CD4-positive, alpha-beta T cell treated with Interleukin-15 for 4 hours (primary cell): Measurements from ENCODE around the gene LMF1.

Experiments
- DNase-seq: peaks from one replicate; pipeline ENCODE4 v3.0.0-alpha.2; 2020; ENCODE audit warnings: low spot score

The LMF1 gene

DNA sequence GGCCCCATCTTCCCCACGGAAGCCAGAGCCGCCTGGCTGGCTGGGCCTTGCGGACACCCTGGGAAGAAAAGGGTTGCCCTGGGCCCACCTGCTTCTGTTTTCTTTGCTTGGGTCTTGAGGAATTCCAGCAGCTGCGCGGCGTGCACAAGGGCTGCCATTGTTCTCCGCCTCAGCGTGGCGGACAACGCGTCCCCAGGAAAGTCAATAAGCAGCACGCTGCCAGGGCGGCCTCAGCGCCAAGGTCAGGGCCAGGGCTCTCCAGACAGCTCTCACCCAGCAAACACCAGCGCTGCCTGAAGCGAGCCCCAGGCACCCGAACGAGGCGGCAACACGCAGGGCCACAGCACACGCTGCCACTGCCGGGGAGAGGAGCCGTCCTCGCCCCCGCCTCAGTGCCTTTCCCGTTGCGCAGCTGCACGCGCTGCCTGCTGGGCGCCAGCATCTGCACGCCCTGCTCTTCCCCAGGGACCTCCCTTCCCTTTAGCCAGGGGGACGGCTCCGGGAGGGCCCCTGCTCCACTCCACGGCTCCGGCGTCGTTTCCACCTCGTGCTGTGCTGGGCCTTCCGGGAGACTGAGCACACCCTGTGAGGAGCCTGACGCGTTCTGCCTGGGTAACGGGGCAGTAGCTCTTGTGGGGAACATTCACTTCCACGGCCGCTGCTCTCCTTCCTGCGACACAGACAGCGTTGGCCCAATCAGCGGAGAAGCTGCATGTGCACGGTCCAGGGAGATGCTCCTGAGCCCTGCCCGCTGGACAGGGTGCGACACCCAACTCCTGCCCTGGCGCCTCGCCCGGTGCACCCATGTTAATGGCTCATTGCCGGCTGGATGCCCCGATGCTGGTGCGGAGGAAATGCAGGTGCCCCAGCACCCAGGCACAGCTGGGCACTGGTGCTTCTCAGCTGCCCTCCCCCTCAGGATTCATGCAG, 57.8 kb downstream of the LMF1 start:
- no peak for DNase-seq

DNA sequence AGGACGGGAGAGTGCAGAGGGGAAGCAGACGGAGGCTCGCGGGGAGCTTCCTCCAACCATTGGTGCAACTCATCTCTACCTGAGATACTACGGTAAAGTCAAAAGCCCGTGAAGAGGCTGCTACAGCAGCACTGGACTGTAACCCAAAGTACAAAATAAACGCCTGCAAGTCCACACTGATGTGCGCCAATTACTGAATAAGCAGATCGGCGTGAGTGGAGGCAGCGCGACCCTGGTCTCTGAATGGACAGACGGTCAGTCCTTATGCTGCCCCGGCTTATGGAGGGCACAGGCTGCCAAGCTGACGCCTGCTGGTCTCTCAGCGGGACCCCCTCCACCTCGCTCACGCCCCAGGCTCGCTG, 58.5 kb downstream of the LMF1 start:
- DNase-seq: no peak

DNA sequence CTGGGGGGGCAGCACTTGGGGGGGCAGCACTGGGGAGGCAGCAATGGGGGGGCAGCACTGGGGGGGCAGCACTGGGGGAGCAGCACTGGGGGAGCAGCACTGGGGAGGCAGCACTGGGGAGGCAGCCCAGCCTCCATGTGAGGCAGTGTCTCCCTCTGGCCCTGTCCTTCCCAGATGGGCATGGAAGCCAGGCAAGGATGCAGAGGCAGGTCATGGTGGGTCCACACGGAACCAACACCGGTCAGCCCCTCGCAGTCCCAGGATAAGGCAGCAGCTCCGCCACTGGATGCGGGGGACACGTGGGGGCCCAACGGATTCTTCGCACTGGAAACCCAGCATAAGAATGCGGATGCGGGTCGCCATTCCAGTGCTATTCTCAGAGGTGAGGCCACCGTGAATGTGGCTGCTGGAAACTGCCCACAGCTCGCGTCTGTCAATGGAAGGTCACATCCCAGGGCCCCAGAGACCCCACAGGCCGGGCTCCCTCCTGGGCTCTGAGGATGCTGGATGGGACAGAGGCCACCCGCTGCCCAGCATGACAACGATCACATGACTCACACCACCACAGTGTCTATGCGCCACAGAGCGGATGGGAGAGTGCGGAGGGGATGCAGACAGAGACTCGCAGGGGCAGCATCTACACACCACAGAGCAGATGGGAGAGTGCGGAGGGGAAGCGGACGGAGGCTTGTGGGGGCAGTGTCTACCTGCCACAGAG, 59.0 kb downstream of the LMF1 start:
- no peak for DNase-seq

DNA sequence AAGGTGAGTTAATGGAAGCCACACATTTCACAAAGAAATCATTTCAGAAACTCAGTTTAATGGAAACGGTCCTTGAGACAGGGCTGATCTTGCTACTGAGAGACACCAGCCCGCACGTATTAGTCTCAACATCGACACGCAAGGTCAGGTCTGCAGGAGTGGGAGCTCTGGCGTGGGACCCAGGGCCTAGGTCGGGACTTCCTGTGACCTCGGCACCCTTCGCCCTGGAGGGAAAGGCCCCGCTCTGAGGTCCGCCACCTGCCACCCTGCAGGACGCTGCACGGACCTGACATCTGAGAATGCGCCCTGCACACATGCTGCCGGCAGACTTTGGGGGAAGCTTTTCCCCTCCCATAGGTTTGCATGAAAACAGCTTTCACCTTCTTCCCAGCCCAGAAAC, 59.7 kb downstream of the LMF1 start:
- no peak for DNase-seq

DNA sequence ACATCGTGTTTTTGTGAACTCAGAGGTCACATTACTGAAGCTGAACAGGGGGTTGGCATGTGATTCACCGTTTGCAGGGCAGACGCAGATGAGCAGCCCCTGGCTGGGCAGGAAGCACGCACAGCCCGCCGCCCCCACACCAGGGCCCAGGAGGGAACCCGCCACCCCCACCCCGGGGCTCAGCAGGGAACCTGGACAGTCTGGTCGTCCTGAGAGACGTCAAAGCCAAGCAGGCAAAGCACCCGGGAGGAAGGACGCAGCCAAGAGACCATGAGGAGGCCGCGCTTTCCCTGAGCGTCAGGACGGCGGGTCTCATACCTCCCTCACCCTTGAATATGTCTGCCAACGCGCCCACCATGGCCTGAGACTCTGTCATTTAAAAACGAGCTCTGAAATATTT, 60.6 kb downstream of the LMF1 start:
- no peak for DNase-seq

DNA sequence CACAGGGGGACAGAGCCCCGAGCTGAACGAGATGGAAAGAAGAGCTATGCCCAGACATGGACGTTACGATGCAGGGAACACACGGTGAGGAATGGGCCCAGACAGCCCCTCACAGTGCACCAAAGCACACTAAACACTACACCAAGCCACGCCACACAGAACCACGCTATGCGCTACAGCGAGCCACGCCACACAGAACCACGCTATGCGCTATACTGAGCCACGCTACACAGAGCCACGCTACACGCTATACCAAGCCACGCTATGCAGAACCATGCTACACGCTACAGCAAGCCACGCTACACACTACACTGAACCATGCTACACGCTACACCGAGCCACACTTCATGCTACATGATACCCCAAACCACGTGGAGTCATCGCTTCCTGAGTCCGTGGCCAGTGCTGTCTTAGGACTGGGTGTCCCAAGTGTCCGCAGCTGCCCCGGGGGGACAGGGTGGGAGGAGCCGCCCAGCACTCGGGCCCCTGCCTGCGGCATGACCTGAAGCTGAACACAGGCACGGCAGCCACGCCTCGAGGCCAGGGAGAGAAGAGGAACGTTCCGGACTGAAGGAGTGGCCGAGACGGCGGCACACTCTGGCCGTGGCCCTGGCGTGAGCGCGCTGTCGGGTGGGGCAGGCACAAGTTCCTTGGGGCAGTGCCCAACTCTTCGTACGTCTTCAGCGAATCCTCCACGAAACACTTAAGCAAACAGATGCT, 61.3 kb downstream of the LMF1 start:
- DNase-seq: no peak

DNA sequence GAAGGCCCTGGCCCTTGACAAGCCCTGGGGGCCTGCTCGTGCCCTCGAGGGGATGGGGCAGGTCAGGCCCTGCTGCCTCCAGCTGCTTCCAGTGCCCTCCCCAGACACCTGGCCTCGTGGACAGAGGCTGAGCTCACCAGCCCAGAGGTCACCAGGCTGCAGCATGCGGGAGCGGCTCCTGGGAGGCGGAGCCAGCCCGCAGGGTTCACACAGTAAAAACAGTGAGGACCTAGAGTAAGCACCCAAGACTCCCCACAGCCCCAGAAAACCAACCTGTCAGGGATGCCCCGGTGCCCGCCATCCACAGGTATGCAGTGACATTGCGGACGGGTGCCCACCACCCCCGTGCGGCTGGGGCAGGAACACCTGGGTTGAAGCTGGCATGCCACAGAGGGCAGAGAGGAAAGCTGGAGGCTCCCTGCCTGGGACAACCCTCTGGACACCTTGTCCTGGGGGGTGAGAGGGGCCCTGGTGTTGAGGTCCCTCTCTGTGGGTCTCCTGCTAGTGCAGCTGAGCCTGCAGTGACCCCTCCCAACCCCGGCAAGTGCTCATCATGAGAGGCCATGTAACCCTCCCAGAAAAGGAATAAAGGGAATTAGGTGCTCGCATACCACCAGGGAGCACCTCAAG, 62.1 kb downstream of the LMF1 start:
- no peak for DNase-seq

DNA sequence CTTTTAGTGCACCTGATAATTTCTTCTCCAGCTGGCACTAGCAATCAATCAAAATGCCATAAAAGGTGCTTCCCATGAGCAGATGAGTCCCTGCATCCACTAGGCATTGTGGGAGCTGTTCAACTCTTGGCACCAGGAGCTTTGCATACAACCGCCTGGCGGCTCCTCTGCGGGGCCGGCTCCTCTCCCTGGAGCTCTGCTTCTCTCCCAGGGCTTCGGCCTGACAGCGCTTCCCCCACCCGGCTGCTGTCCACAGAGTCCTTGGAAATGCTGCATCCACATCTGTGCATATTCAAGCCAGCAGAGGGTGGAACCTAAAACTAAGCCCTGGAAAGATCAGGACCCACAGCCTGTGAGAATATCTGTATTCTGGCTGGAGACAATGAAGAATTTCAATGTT, 62.9 kb downstream of the LMF1 start:
- no peak for DNase-seq

DNA sequence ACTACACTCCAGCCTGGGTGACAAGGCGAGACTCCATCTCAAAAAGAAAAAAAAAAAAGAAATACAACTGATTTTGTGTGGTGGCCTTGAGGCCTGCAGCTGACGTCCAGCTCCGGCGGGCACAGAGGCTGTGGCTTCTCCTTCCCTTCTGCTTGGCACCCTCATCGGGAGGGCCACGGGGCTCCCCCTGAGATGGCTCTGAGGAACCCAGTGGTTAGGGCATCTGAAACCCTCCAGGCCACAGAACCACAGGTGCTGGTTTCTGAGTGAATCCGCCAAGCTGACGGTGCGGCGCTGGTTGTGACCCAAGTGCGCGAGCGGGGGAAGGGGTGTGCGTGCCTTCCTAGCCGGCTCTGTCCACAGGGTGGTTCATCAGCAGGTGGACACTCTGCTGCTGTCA, 63.4 kb downstream of the LMF1 start:
- DNase-seq: no peak

DNA sequence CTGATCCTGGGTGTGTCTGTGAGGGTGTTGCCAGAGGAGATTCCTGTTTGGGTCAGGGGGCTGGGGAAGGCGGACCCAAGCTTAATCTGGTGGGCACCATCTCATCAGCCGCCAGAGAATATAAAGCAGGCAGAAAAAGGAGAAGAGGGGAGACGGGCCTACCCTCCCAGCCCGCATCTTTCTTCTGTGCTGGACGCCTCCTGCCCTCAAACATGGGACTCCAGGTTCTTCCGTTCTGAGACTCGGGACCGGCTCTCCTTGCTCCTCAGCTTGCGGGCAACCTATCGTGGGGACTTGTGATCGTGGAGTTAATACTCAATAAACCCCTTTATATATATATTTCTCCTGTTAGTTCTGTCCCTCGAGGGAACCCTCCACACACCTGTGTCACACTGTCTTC, 64.5 kb downstream of the LMF1 start:
- DNase-seq: no peak

DNA sequence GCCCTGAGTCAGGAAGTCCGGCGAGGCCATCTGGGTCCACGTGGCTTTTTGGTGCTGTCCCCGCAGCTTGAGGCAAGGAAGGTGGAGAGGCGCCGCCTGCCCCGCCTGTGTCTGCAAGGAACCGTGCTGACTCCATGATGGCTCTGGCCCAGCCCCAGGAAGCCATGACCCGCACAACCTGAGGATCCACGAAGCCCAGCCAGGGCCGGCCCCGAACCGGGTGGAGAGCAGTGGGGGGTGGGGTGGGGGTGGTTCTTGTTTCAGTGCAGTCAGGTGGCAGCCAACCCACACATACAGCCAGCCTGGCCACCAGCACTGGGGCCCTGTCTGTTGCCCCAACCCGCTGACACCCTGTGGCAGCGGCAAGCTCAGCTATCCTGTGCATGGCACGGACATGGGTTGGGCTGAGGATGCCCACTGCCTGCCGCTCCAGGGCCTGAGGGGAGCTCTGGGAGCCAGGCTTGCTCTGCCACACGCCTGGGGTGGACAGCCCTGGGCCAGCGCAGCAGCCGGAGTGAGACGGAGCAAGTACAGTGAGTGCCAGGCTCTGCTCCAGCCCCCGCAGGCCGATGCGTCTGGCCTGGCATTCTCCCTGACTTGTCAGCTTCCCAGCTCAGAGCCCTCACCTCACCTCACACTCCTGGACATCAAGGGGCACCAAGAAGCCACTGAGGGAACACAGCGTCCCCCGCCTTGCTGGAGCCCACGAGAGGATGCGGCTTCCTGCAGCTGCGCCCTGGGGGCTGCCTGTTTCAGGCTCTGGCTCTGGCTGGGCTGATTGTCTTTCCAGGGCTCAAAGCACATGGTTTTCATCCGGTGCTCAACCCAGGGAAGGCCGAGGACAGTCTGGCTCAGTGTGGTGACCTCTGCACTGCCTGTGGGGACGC, 68.8 kb downstream of the LMF1 start:
- no peak for DNase-seq

DNA sequence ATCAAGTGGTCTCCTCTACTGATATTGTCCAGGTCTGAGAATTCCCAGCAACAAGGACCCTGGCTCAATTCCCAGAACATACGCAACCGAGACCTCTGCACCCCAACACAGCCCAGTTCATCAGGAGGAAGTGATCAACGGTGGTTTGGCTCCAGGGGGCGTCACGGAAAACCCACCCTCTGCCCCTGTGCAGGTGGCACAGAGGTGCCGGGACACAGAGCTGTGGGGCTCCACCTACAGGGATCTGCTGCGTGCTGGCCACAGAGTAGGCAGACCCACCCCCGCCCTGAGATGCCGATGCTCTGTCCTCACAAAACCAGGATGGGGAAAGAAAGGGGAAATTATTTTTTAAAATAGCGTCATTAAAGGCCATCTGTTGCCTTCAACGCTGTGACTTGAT, 69.6 kb downstream of the LMF1 start:
- DNase-seq: no peak

DNA sequence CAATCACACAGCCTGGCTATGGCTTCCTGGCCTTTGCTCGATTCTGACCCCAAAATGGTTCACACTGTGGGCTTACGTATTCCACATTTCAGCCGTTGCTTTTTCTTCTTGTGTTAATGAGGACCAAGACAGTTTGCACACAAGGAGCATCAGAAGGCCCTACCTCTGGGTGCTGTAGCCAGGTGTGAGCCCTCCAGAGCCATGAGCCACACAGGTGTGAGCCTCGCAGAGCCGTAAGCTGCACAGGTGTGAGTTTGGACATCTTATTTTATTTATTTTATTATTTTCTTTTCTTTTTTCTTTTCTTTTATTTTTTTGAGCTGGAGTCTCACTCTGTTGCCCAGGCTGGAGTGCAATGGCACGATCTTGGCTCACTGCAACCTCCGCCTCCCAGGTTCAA, 70.6 kb downstream of the LMF1 start:
- DNase-seq: no peak

DNA sequence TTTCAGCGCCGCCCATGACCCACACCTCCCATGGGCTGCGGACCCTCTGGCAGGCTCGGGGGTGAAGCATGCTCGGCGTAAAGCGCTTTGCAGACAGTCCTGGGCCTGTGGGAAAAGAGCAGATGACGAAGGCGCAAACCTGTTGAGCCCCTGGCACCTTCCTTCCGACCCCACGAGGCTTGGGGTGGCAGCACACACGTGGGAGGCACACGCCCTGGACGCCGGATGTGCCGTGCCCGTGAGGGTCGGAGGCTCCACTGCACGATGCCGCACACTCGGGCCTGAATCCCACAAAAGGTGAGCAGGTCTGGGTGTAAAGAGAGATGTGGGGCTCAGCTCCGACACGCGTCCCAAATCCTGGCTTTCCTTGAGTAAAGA, 71.1 kb downstream of the LMF1 start:
- DNase-seq: no peak

DNA sequence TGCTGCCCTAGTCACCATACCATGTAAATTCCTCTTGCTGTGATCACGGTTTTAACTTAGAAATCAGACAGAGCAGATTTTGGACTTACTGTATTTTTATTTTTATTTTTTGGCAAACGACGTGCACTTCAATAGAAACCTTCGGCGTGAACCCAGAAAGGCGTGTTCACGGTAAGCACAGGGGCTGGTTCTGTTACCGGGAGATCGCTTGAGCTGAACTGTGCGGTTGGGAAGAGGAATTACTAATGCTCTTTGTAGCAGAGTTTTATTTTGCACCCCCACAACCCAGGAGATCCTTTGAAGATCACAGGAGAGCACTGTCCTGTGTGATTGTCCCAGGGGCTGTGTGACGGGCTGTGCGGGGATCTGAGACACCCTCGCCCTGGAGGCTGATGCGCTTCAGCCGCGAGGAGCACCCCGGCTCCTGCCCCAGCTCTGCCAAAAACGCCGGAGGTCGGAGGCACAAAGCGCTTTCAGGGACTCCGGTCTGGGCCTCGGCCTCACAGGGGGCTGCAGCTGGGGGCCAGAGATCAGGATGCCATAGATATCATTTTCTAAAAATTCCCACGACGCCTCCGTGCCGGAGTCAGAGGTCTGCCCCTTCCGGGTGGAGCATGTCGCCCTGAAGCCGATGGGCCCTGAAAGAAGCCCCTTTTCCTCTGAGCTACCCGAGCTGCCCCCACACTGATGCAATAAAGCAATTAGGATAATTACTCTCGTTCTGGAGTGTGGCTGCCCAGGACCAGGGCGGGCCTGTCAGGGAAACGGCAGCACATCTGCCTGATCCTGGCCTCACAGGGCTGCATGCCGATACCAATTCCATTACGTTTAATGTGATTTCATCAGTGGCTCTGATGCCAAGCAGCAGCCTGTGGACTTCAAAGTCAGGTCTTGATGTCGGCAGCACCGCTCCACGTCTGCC, 71.8 kb downstream of the LMF1 start:
- DNase-seq: no peak

DNA sequence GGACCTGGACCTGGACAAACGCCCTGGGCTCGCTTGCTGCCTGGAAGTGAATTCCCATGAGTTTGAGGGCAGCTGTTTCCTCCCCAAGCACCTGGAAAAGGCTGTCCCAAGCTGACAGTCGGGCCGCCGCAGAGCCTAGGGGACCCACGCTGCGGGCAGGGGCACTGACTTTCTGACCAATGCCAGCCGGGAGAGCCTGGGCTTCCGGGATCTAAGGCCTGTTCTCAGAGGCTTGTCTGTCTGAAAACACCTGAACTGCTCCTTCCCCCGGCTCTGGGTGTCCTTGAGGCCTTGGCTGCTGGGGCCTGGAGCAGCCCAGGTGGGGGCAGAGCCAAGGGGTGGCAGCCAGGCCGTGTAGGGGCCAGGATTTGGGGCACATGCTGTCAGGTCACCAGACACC, 72.6 kb downstream of the LMF1 start:
- DNase-seq: no peak

DNA sequence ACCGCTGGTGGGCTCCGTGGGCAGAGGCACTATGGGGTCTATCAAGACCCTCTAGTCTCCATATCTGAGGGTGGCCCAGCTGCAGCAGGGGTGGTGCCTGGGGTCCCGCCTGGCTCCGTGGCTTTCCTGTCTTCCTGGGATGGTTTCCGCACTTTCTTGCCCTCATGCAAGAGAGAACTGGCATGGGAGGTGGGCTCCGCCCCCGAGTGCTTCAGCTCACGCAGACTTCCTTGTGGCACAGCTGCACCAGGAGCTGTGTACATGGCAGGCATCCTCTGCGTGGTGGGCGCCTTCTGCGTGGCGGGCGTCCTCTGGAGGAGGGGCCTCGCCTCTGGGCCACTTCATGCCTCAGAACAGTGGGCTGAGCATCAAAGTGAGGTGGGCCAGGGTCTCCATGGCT, 73.1 kb downstream of the LMF1 start:
- no peak for DNase-seq

DNA sequence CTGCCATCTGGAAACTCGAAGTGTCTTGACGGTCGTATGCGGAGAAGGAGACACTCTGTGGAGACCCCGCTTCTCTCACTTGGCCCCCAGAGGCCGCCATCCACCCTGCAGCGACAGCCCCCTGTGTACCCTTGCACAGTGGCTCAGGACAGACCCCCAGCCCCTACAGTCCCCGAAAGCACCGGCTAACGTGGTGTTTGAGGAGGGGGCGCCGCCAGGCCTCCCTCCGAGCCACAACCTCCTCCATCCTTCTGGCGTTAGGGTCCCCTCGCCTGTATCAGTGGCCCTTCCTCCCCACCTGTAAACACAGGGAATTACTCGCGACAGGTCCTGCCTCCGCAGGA, 73.6 kb downstream of the LMF1 start:
- no peak for DNase-seq

DNA sequence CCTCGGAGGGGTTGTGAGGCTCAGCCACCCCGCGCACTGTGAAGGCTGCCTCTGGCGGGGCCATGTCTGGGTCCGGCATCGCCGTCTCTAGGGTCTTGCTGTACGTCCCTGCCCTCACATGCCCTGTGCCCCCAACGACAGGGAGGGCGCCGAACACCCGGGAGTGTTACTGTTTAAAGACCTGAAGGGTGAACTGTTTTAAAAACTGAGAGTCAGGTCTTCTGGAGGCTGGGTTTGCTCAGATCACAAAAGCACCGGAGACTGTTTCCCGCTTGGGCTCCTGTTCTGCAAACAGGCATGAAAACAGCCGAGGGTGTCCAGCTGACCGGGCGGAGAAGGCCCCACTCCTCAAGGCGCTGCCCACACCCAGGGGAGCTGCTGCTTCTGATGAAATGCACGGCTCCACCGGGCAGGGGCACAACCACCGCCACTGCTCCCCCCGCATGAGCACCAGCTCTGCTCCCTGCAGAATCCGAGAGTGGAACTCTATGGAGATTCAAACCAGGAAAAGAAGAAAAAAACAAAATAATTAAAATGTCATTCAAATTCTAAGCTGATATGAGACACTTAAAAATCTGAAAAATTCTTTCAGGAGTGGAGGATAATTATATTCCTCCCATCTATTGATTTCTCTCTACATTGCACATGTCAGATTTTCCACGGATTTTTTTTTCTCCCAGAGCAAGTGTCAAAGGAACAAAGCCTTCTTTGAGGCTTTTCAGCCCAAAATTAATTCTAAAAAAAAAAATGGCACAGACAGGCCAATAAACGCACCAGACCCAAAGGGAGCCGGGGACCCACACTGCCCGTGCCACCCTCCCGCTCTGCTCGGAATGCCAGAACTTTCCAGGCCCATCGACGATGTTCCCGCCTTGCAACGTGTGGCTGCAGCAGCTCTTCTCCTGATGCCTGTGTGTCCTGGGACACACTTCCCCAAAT, 74.3 kb downstream of the LMF1 start:
- DNase-seq: no peak
